ENCODE data around the gene TMEM80.

The TMEM80 gene

GRCh38 chr11:745428-745827 is 49.8 kb downstream of the TMEM80 start:
- no peak for DNase-seq (ENCODE audit: low read depth)

DNA sequence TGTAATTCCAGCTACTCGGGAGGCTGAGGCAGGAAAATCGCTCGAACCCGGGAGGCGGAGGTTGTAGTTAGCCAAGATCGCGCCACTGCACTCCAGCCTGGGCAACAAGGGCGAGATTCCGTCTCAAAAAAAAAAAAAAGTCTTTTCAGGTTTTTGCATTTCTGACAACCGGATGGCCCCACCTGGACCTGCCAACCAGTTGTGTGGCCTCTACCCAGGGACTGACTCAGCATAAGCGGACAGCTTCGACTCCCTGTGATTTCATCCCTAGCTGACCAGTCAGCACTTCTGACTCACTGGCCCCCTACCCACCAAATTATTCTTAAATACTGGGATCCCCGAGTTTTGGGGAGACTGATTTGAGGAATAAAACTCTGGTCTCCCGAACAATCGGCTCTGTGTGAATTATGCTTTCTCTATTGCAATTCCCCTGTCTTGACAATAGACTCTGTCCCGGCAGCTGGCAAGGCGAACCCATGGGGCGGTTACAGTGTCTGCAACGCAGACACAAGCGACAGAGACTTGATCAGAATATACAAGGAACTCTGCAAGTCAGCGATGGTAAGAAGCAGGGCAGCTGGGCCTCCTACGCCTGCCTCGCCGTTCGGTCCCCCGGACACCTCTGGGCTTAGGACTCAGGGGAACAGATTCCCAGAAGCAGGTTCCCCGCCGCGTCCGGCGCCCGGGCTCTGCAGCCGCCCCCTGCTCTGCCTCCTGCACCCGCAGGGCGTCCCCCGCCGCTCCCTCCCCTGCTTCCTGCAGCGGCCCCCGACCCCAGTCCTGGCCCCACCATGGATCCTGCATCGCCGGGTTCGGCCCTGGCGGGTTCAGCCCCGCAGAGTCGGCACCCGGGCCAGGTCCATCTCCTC is 50.9 kb downstream of the TMEM80 start:
- no peak for DNase-seq (ENCODE audit: low read depth)

GRCh38 chr11:747158-748006 is 51.8 kb downstream of the TMEM80 start, which contains the start of gene TALDO1:
Gene TALDO1 (plus strand): TSS chr11:747464. CDS start chr11:747482, 18 bp downstream.
- peak; percentile 77 for DNase-seq (ENCODE audit: low read depth)

DNA sequence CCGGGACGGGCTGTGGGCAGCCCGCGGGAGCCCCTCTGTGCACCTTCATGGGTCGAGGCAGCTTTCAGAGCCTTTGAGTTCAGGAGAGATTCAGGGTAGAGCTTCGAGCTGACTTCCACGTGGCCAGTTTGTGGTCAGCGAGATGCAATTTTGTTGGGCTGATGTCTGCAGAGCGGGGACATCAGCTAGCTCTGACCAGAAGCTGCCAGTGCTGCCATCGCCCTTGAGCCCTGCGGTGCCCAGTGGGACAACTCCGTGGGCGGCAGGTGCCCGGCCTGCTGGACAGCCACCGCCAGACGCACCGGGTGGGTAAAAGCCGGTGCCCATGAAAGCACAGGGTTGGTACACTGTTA is 52.4 kb downstream of the TMEM80 start:
- DNase-seq (ENCODE audit: low read depth) = no peak

- no peak for DNase-seq (ENCODE audit: low read depth)
Observed at GRCh38 chr11:749731-750130, 54.1 kb downstream of the TMEM80 start.
